HCT116 (cell line): ENCODE measurements around the gene ATG4D.

ENCODE experiments used
- EZH2 ChIP-seq: fragments of 200-600 bp; sonication (generic); IDR thresholded peaks from 2 replicates; pipeline ENCODE4 v1.6.1; 2017; ENCODE audit warnings: antibody characterized with exemption, mixed run types
- EZH2phosphoT487 ChIP-seq: fragments of 200-600 bp; IDR thresholded peaks from 2 replicates; pipeline ENCODE4 v1.6.1; 2018; ENCODE audit warnings: antibody characterized with exemption, borderline replicate concordance
- TF ChIP-seq, protein P1 (sequence below), 3 experiments: fragments of 200-600 bp in 1 of 3; sonication (generic) in 1 of 3; IDR thresholded peaks in 2 of 3; conservative IDR thresholded peaks in 1 of 3; 2 replicates each; pipeline ENCODE4 v1.5.1; 2012 to 2017; ENCODE audit warnings: low read depth in 2 of 3, low read length in 2 of 3, antibody characterized with exemption in 1 of 3, borderline replicate concordance in 1 of 3, control low read depth in 1 of 3, mild to moderate bottlenecking in 1 of 3, mixed read lengths in 1 of 3, mixed run types in 1 of 3, moderate library complexity in 1 of 3; ENCODE audit not compliant: insufficient read depth in 1 of 3
- TF ChIP-seq, protein P2 (sequence below): IDR thresholded peaks from 2 replicates; pipeline ENCODE4 v1.6.1; 2012; ENCODE audit warnings: low read depth

DNA sequence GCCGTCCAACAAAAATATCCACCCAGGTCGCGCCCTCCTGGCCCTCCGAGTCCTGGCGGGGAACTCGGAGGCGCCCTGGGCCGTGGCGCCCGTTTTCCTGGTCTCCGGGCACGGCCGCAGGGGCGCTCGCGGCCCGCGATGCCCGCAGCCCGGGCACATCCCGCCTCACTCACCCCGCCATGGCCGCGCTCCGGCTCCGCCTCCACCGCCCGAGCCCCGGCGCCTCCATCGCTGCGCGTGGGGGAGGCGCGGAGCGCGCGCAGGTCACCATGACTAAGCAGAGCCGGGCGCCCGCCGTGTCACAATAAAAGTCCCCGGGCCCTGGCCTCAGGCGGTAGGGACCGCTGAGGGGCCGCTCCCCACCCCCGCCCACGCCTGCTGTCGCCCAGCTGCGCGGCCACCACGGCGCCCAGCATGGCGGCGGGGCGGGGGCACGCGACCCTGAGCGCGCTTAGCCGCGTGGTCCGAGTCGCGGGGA, 41.1 kb upstream of the ATG4D start:
- TF ChIP-seq, protein P1, sequence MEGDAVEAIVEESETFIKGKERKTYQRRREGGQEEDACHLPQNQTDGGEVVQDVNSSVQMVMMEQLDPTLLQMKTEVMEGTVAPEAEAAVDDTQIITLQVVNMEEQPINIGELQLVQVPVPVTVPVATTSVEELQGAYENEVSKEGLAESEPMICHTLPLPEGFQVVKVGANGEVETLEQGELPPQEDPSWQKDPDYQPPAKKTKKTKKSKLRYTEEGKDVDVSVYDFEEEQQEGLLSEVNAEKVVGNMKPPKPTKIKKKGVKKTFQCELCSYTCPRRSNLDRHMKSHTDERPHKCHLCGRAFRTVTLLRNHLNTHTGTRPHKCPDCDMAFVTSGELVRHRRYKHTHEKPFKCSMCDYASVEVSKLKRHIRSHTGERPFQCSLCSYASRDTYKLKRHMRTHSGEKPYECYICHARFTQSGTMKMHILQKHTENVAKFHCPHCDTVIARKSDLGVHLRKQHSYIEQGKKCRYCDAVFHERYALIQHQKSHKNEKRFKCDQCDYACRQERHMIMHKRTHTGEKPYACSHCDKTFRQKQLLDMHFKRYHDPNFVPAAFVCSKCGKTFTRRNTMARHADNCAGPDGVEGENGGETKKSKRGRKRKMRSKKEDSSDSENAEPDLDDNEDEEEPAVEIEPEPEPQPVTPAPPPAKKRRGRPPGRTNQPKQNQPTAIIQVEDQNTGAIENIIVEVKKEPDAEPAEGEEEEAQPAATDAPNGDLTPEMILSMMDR (IDR thresholded peaks at IDR 0.05 in 2 of 3, conservative IDR thresholded peaks at IDR 0.05 in 1 of 3; ENCODE audit: borderline replicate concordance in 1 of 3, insufficient read depth in 1 of 3, low read depth in 2 of 3, low read length in 2 of 3): no peak
- TF ChIP-seq, protein P2, sequence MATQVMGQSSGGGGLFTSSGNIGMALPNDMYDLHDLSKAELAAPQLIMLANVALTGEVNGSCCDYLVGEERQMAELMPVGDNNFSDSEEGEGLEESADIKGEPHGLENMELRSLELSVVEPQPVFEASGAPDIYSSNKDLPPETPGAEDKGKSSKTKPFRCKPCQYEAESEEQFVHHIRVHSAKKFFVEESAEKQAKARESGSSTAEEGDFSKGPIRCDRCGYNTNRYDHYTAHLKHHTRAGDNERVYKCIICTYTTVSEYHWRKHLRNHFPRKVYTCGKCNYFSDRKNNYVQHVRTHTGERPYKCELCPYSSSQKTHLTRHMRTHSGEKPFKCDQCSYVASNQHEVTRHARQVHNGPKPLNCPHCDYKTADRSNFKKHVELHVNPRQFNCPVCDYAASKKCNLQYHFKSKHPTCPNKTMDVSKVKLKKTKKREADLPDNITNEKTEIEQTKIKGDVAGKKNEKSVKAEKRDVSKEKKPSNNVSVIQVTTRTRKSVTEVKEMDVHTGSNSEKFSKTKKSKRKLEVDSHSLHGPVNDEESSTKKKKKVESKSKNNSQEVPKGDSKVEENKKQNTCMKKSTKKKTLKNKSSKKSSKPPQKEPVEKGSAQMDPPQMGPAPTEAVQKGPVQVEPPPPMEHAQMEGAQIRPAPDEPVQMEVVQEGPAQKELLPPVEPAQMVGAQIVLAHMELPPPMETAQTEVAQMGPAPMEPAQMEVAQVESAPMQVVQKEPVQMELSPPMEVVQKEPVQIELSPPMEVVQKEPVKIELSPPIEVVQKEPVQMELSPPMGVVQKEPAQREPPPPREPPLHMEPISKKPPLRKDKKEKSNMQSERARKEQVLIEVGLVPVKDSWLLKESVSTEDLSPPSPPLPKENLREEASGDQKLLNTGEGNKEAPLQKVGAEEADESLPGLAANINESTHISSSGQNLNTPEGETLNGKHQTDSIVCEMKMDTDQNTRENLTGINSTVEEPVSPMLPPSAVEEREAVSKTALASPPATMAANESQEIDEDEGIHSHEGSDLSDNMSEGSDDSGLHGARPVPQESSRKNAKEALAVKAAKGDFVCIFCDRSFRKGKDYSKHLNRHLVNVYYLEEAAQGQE: no peak
- TF ChIP-seq EZH2phosphoT487 (no peak), EZH2 (no peak)
